Mesodermal cell (in vitro differentiated cells): ENCODE data around the gene IL12RB2.
"Not testable (repeated sequence)": the region's sequence is repeated elsewhere in the genome, so short reads cannot be mapped to it uniquely, and the experiment has no call there.

Source experiments
- H3K27ac ChIP-seq: 2 replicates; pipeline ENCODE4 v1.7.0; 2013; ENCODE audit warnings: mild to moderate bottlenecking, low read depth, low read length, moderate library complexity; ENCODE audit not compliant: severe bottlenecking
- H3K36me3 ChIP-seq: 2 replicates; pipeline ENCODE4 v1.7.1; 2013; ENCODE audit warnings: mild to moderate bottlenecking, low read length, moderate library complexity; ENCODE audit not compliant: control insufficient read depth, insufficient read depth
- H3K4me1 ChIP-seq: one replicate; pipeline ENCODE4 v1.7.1; 2013; ENCODE audit warnings: mild to moderate bottlenecking, low read length; ENCODE audit not compliant: insufficient read depth, control insufficient read depth, poor library complexity, severe bottlenecking
- H3K4me3 ChIP-seq: 2 replicates; pipeline ENCODE4 v1.7.0; 2013; ENCODE audit warnings: low read length, control low read depth, mild to moderate bottlenecking; ENCODE audit not compliant: insufficient read depth, poor library complexity, severe bottlenecking; ENCODE audit errors: extremely low read depth
- H3K9me3 ChIP-seq: 2 replicates; pipeline ENCODE4 v1.7.1; 2013; ENCODE audit warnings: mild to moderate bottlenecking, low read length, moderate library complexity; ENCODE audit not compliant: control insufficient read depth
- WGBS, 2 experiments: methylation state at CpG; one replicate each; pipeline ENCODE4 v1.1.5; 2013; ENCODE audit warnings: missing lambda C conversion rate in 2 of 2; ENCODE audit not compliant: insufficient coverage in 2 of 2; 5-methylcytosine and 5-hydroxymethylcytosine counted together

IL12RB2 gene

GRCh38 chr1:67417733-67418132 is 110.1 kb downstream of the IL12RB2 start:
- not testable (repeated sequence) for H3K4me1 ChIP-seq, H3K9me3 ChIP-seq, H3K27ac ChIP-seq, H3K4me3 ChIP-seq
- H3K36me3 ChIP-seq, result peaks cover 92% of the 10 kb centered on the region
- 94 to 95% methylated on average over 2 of the region's 4 CpGs for WGBS, 2 experiments

GRCh38 chr1:67418839-67419586 is 111.3 kb downstream of the IL12RB2 start:
- Histone ChIP-seq H3K36me3 (peaks cover 93% of the 10 kb centered on the region), H3K9me3 (no peaks in the 10 kb centered on the region), H3K4me1 (no peaks in the 10 kb centered on the region), H3K27ac (no peak overlapping the region), H3K4me3 (no peak overlapping the region)
- WGBS, 2 experiments, result 94 to 95% methylated on average over 3 to 4 of the region's 6 CpGs

DNA sequence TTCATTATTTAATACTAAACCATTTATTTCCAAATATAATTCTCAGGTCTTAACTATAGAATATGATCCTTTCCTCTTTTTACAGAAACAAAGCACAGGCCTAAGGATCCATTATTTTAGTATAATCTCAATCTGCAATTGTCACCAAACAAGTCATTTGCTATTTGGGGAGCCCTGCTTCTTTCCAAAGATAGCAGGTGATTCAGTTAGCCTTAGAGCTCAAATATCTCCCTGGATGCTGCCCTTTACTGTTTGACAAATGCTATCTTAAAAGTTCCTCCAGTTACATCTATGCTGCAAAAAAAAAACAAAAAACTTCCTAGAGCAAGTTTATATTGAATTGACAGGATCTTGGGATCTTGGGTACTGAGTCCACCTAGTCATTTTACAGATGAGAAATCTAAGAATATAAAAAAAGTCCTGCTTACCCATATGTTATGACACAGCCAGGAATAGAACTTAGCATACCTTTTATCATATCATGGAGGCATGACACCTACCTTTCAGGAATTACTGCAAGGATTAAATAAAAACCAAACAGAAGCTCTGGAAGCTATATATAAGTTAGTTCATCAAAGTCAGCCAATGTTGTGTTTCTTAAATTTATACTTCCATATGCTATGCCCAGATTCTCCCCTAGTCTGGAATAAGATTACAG is 113.3 kb downstream of the IL12RB2 start:
- H3K4me3 ChIP-seq, result no peak overlapping the region
- no peaks in the 10 kb centered on the region for H3K4me1 ChIP-seq
- H3K36me3 ChIP-seq, result peaks cover 90% of the 10 kb centered on the region
- no peaks in the 10 kb centered on the region for H3K9me3 ChIP-seq
- no peak overlapping the region for H3K27ac ChIP-seq

DNA sequence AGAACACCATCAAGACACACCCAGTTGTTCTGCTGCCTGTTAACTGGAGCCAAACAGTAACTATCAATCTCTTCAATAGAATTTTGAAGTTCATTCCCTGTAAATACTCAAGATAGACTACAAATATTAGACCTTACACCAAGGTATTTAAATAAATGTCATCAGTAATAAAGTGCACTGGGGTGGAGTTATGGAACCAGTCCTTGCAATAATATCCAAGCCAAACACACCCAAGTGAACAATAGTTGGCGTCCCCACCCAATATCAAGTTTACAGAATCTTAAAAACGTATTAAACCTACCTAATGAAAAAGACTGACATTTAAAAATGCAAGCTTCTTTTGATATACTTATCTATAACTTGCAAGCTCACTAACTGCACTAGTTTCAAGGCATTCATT is 119.8 kb downstream of the IL12RB2 start:
- Histone ChIP-seq H3K4me3 (peak overlapping the region; percentile 92), H3K9me3 (no peaks in the 10 kb centered on the region), H3K36me3 (peaks cover 53% of the 10 kb centered on the region), H3K27ac (no peak overlapping the region), H3K4me1 (peaks cover 5% of the 10 kb centered on the region)
- WGBS, 2 experiments, result 29 to 46% methylated on average over 2 of the region's 2 CpGs

GRCh38 chr1:67427947-67428346 is 120.3 kb downstream of the IL12RB2 start:
- Histone ChIP-seq H3K9me3 (no peaks in the 10 kb centered on the region), H3K4me1 (peaks cover 5% of the 10 kb centered on the region), H3K36me3 (peaks cover 48% of the 10 kb centered on the region), H3K4me3 (peak overlapping the region; percentile 92), H3K27ac (no peak overlapping the region)
- WGBS, 2 experiments, result 14% methylated on average over 2 of the region's 3 CpGs; no CpG with 5 or more reads in 1 of the 2 experiments

- Histone ChIP-seq H3K27ac (no peak overlapping the region), H3K36me3 (peaks cover 37% of the 10 kb centered on the region), H3K4me1 (peaks cover 5% of the 10 kb centered on the region), H3K9me3 (no peaks in the 10 kb centered on the region), H3K4me3 (peak overlapping the region; percentile 92)
- WGBS, 2 experiments, result 0 to 1% methylated on average over 17 to 18 of the region's 25 CpGs
Observed at GRCh38 chr1:67429011-67429527, 121.4 kb downstream of the IL12RB2 start.

GRCh38 chr1:67429528-67430357 is 122.1 kb downstream of the IL12RB2 start:
- peak overlapping the region; percentile 92 for H3K4me3 ChIP-seq
- H3K4me1 ChIP-seq, result peaks cover 5% of the 10 kb centered on the region
- WGBS, 2 experiments, result 0 to 1% methylated on average over 55 to 64 of the region's 69 CpGs
- peak overlapping the region; percentile 51 for H3K27ac ChIP-seq
- no peaks in the 10 kb centered on the region for H3K9me3 ChIP-seq
- peaks cover 32% of the 10 kb centered on the region for H3K36me3 ChIP-seq

- Histone ChIP-seq H3K27ac (peak within 1 kb of the TSS; percentile 62), H3K4me3 (peak within 1 kb of the TSS; percentile 92), H3K36me3 (peaks cover 25% of the 10 kb centered on the region), H3K9me3 (no peaks in the 10 kb centered on the region), H3K4me1 (peaks cover 5% of the 10 kb centered on the region)
- 0 to 1% methylated on average over 29 to 48 of the region's 62 CpGs for WGBS, 2 experiments
Observed at GRCh38 chr1:67430358-67431155, 122.9 kb downstream of the IL12RB2 start, which contains the start of gene SERBP1. Gene SERBP1 (minus strand): TSS chr1:67430402. CDS start chr1:67430300, 102 bp downstream.

DNA sequence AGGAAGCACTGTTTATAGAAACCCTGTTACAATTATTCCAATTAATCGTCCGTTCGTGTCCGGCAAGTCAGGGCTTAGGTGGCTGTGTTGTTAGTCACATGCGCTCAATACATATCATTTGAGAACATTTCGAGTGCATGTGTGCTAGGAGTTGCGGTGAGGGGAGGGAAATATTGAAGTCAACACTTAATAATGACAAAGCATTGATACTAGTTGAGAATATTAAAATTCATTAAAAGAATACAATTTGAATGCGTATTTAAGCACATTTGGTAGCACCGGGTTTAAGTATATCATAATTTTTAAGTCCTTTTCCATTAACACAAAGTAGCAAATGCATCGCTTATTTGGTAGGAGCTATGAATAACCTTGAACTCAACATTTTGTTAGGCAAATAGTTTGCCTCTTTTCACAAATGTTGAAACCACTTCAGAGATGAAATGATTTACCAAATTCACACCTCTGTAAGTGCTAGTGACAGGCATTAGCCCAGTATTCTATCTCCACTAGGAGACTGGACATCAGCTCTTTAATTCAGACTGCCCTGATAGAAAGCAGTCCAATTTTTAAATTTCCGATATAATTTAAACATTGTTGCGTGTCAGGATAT is 123.6 kb downstream of the IL12RB2 start:
- Histone ChIP-seq H3K4me3 (peak overlapping the region; percentile 92), H3K27ac (peak overlapping the region; percentile 62), H3K36me3 (peaks cover 18% of the 10 kb centered on the region), H3K4me1 (peaks cover 5% of the 10 kb centered on the region), H3K9me3 (no peaks in the 10 kb centered on the region)
- 31 to 96% methylated on average over 3 to 6 of the region's 12 CpGs for WGBS, 2 experiments
